Esophagus squamous epithelium (tissue), 5 donors: ENCODE results near the gene MOK. TPM values are rescaled to one million over a fixed set of nuclear protein-coding genes. Genes with fewer than 3 reads are reported as not detected.

Experiments used
- DNase-seq: peaks from one replicate; lab custom pipeline; 2025; lab: John Stamatoyannopoulos, UW
- H3K27ac ChIP-seq, 4 donors: fragments of 200-600 bp; sonication (generic); one replicate each; pipeline ENCODE4 v1.5.1; 2016 to 2019; ENCODE audit warnings: mild to moderate bottlenecking in 1 of 4
- H3K27me3 ChIP-seq, 4 donors: fragments of 200-600 bp; sonication (generic); 1 replicate in 3 of 4; 2 replicates in 1 of 4; pipeline versions ENCODE4 v1.5.1 to v1.6.0; 2017 to 2021; ENCODE audit warnings: antibody characterized with exemption in 1 of 4
- H3K36me3 ChIP-seq, 3 donors: fragments of 200-600 bp; sonication (generic); one replicate each; pipeline ENCODE4 v1.5.1; 2016 to 2019
- H3K4me1 ChIP-seq, 3 donors: fragments of 200-600 bp; sonication (generic); one replicate each; pipeline ENCODE4 v1.5.1; 2017 to 2019
- H3K4me3 ChIP-seq, 4 donors: fragments of 200-600 bp; sonication (generic); 1 replicate in 3 of 4; 2 replicates in 1 of 4; pipeline ENCODE4 v1.5.1; 2016 to 2019; ENCODE audit warnings: mild to moderate bottlenecking in 2 of 4, moderate library complexity in 1 of 4
- H3K9me3 ChIP-seq, 3 donors: fragments of 200-600 bp; sonication (generic); one replicate each; pipeline ENCODE4 v1.5.1; 2016 to 2019
- POLR2A ChIP-seq, 4 donors: fragments of 450-650 bp; IDR thresholded peaks; one replicate each; pipeline ENCODE4 v1.6.1; 2017; ENCODE audit warnings: antibody characterized with exemption in 4 of 4, mild to moderate bottlenecking in 4 of 4, moderate library complexity in 3 of 4
- WGBS, 2 donors: methylation state at CpG; one replicate each; pipeline ENCODE4 v1.1.5; 2018; 5-methylcytosine and 5-hydroxymethylcytosine counted together
- intact Hi-C: fragments of 100-400 bp; cut with DNase I; formaldehyde crosslinking; loops from one replicate; pipeline ENCODE4 v1.15.0; 2022
- total RNA-seq, 4 donors: library from RNA; depleted of rRNA; stranded (reverse); fragments of >200 nt; gene quantifications; one replicate each; pipeline ENCODE4 v1.1.0, GENCODE V29; 2016
- TF ChIP-seq, protein P1 (sequence below), 6 experiments: fragments of 450-650 bp in 4 of 6; fragments of 200-600 bp in 2 of 6; sonication (generic) in 2 of 6; IDR thresholded peaks; one replicate each; pipeline ENCODE4 v1.5.1; 2016 to 2019; ENCODE audit warnings: antibody characterized with exemption in 6 of 6, mild to moderate bottlenecking in 4 of 6, moderate library complexity in 4 of 6
- donor health status: DM: yes; HTN: yes; CAD: no.

MOK gene
- total RNA-seq, 4 donors from 2014 or later, result 6.2 to 8.3 (median 6.4) TPM

DNA sequence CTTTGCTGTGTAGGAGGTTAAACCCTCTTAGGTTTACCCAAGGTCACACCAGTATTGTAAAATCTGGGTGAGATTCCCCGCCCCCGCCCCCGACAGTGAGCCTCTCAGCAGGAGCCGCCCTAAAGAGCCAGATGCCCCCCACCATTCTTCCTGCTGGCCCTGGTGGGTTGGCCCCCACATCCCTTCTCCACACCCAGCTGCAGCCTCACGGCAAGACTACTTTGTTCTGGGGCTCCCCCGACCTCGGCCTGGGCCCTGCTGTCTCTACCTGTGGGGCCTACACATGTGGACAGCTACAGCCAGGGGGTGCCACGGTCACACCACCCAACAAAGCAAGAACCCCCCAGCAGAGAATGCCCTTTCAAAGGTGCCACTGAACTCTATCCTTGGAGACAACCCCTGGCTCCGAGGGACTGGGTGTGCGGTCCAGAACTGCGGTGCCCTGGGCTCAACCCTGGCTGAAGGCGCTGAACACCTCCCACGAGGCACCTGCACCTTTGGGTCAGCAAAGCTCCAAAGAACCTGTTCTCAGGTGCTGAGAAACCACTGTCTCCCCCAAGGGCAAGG, 82.9 kb downstream of the MOK start:
- TF ChIP-seq POLR2A (IDR thresholded peaks at IDR 0.05), result no peak
- TF ChIP-seq, protein P1, sequence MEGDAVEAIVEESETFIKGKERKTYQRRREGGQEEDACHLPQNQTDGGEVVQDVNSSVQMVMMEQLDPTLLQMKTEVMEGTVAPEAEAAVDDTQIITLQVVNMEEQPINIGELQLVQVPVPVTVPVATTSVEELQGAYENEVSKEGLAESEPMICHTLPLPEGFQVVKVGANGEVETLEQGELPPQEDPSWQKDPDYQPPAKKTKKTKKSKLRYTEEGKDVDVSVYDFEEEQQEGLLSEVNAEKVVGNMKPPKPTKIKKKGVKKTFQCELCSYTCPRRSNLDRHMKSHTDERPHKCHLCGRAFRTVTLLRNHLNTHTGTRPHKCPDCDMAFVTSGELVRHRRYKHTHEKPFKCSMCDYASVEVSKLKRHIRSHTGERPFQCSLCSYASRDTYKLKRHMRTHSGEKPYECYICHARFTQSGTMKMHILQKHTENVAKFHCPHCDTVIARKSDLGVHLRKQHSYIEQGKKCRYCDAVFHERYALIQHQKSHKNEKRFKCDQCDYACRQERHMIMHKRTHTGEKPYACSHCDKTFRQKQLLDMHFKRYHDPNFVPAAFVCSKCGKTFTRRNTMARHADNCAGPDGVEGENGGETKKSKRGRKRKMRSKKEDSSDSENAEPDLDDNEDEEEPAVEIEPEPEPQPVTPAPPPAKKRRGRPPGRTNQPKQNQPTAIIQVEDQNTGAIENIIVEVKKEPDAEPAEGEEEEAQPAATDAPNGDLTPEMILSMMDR (IDR thresholded peaks at IDR 0.05), result no peak
- intact Hi-C loops, result no loop called here
- WGBS, 2 donors, result 82% methylated on average over 8 of the region's 13 CpGs; no CpG with 5 or more reads in 1 of the 2 donors

DNA sequence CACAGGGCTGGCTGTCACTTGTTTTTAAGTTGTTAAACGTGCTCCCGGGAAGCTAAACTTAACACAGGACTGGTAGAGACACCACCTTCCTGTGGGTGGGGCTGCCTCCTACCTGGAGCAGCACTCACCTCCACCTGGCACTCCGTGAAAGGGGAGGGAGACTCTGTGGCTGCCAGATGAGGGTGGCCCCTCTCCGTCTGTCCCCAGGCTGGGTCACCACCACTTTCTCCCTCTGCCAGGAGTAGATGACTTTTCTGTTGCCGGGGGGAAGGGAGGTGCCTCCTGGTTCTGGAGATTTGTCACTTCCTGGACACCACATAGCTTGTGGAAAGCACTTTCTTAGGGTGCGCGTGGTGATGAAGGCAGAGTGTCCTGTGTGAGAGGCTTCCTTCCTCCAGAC, 83.9 kb downstream of the MOK start:
- Histone ChIP-seq H3K36me3 (peaks cover 0 to 61% (median 0%) of the 10 kb centered on the region in 3 donors), H3K27me3 (no peaks in the 10 kb centered on the region), H3K4me1 (peaks cover 0 to 20% (median 6%) of the 10 kb centered on the region in 3 donors), H3K9me3 (no peaks in the 10 kb centered on the region), H3K27ac (no peak overlapping the region), H3K4me3 (no peak overlapping the region)
- no CpG with 5 or more reads among the region's 7 CpGs for WGBS, 2 donors
- DNase-seq, result no peak
- no peak for TF ChIP-seq POLR2A (IDR thresholded peaks at IDR 0.05)
- TF ChIP-seq, protein P1 (IDR thresholded peaks at IDR 0.05), result no peak
- intact Hi-C loops, result no loop called here

More for the DNA sequence above, 82.9 kb downstream of the MOK start:
- no peak overlapping the region for H3K4me3 ChIP-seq
- H3K27me3 ChIP-seq, result no peaks in the 10 kb centered on the region
- no peak overlapping the region for H3K27ac ChIP-seq
- H3K36me3 ChIP-seq, result peaks cover 0 to 54% (median 0%) of the 10 kb centered on the region in 3 donors
- no peaks in the 10 kb centered on the region for H3K9me3 ChIP-seq
- no peak for DNase-seq
- H3K4me1 ChIP-seq, result peaks cover 0 to 19% (median 6%) of the 10 kb centered on the region in 3 donors

DNA sequence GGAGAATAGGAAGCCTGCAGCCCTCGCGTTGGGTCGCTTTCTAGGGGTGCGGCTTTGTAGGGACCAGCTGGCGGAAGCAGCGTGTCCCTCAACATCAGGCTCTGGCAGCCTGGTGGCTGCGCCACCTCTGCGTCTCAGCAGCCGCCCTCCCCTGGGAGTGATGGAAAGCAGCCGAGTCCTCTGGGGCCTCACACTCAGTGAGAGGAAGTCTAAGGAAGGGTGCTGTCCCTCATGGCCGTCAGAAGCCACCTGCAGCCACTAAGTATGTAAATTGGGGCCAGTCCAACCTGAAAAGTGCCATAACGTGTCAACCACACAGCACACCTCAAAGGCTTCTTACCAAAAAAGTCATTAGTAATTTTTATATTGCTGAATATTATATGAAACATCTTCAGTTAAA, 84.9 kb downstream of the MOK start:
- Histone ChIP-seq H3K27me3 (no peaks in the 10 kb centered on the region), H3K9me3 (no peaks in the 10 kb centered on the region), H3K36me3 (peaks cover 0 to 68% (median 0%) of the 10 kb centered on the region in 3 donors), H3K4me1 (peaks cover 0 to 30% (median 6%) of the 10 kb centered on the region in 3 donors), H3K27ac (no peak overlapping the region), H3K4me3 (no peak overlapping the region)
- WGBS, 2 donors, result 94 to 100% methylated on average over 5 of the region's 12 CpGs
- DNase-seq, result no peak
- TF ChIP-seq, protein P1 (IDR thresholded peaks at IDR 0.05), result no peak
- intact Hi-C loops, result no loop called here

DNA sequence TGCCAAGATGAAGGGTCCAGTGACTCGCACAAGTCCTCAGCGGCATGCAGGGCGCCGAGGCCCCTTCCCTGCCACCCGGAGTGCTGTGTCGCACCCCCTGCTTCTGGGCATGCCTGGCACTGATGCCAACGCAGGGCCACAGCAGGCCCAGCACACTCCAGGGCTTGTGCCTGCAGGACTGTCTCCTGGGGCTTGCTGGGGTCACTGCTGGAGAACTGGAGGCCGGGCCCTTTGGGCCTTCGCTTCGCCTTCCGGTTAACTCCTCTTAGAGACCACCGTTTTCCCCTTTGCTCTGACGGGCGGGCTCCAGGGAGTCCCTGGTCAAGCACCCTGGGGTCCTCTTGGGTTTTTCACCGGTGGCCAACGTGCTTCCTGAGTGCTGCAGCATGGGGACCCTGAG, 85.6 kb downstream of the MOK start:
- TF ChIP-seq POLR2A (IDR thresholded peaks at IDR 0.05), result no peak
- intact Hi-C loops, result no loop called here
- H3K27ac ChIP-seq, result no peak overlapping the region
- DNase-seq, result no peak
- 94 to 95% methylated on average over 12 to 16 of the region's 16 CpGs for WGBS, 2 donors
- H3K4me1 ChIP-seq, result peaks cover 0 to 34% (median 6%) of the 10 kb centered on the region in 3 donors
- H3K9me3 ChIP-seq, result no peaks in the 10 kb centered on the region
- no peaks in the 10 kb centered on the region for H3K27me3 ChIP-seq
- no peak overlapping the region for H3K4me3 ChIP-seq
- peaks cover 0 to 68% (median 0%) of the 10 kb centered on the region in 3 donors for H3K36me3 ChIP-seq

DNA sequence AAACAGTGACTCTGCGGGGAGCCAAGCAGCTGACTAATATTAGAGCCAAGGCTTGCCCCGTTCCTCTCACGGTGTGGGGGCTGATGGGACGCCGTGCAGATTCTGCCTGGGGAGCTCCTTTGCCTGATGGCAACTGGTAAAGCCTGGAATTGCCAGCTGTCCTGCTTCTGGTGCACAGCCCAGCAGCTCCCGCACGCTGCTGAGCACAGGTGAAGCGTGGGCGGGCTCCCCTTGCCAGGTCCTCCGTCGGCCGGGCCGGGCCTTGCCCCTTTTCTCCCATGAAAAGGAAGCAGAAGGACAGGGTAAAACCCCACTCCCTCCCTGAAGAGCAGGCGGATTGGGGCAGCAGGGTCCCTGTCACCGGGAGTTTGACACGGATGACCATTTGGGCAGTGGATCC, 86.3 kb downstream of the MOK start:
- Histone ChIP-seq H3K27me3 (no peaks in the 10 kb centered on the region), H3K4me1 (peaks cover 0 to 34% (median 6%) of the 10 kb centered on the region in 3 donors), H3K9me3 (no peaks in the 10 kb centered on the region), H3K36me3 (peaks cover 0 to 72% (median 0%) of the 10 kb centered on the region in 3 donors), H3K4me3 (no peak overlapping the region), H3K27ac (no peak overlapping the region)
- intact Hi-C loops, result no loop called here
- no peak for DNase-seq
- WGBS, 2 donors, result 57 to 84% methylated on average over 3 to 6 of the region's 16 CpGs
- TF ChIP-seq POLR2A (IDR thresholded peaks at IDR 0.05), result no peak
- TF ChIP-seq, protein P1 (IDR thresholded peaks at IDR 0.05), result no peak
